Loucy (cell line): Measurements from ENCODE around the gene MARVELD1.

Source experiments
- H2AFZ ChIP-seq: fragments of 200-600 bp; sonication (generic); 2 replicates; pipeline ENCODE4 v1.6.0; 2016; ENCODE audit warnings: antibody characterized with exemption, mild to moderate bottlenecking, low read length, moderate library complexity
- H3F3A ChIP-seq: fragments of 200-600 bp; 2 replicates; pipeline ENCODE4 v1.6.0; 2016; ENCODE audit warnings: antibody characterized with exemption, low read depth, mild to moderate bottlenecking
- H3K27me3 ChIP-seq: fragments of 200-600 bp; sonication (generic); 2 replicates; pipeline ENCODE4 v1.6.1; 2014; ENCODE audit warnings: low read length, mild to moderate bottlenecking; ENCODE audit not compliant: insufficient read depth, poor library complexity, severe bottlenecking
- H3K36me3 ChIP-seq: fragments of 200-600 bp; sonication (generic); 2 replicates; pipeline ENCODE4 v1.6.1; 2016; ENCODE audit warnings: low read length; ENCODE audit not compliant: insufficient read depth
- H3K4me1 ChIP-seq: fragments of 200-600 bp; sonication (generic); 2 replicates; pipeline ENCODE4 v1.5.1; 2014; ENCODE audit warnings: low read length, mild to moderate bottlenecking; ENCODE audit not compliant: insufficient read depth, poor library complexity, severe bottlenecking
- H3K4me2 ChIP-seq: fragments of 200-600 bp; sonication (generic); 2 replicates; pipeline ENCODE4 v1.6.0; 2014; ENCODE audit warnings: antibody characterized with exemption, low read length, low read depth, mild to moderate bottlenecking; ENCODE audit not compliant: poor library complexity, severe bottlenecking
- H3K4me3 ChIP-seq: fragments of 200-600 bp; sonication (generic); 2 replicates; pipeline ENCODE4 v1.5.1; 2014; ENCODE audit warnings: low read length, mild to moderate bottlenecking, mixed read lengths; ENCODE audit not compliant: poor library complexity, severe bottlenecking
- H3K79me2 ChIP-seq: fragments of 200-600 bp; sonication (generic); 2 replicates; pipeline ENCODE4 v1.6.1; 2014; ENCODE audit warnings: low read length; ENCODE audit not compliant: insufficient read depth
- H3K9ac ChIP-seq: fragments of 200-600 bp; sonication (generic); 2 replicates; pipeline ENCODE4 v1.6.0; 2014; ENCODE audit warnings: mild to moderate bottlenecking, low read depth, low read length, moderate library complexity; ENCODE audit not compliant: poor library complexity, severe bottlenecking
- H3K9me2 ChIP-seq: fragments of 200-600 bp; sonication (generic); replicated peaks from 2 replicates; pipeline ENCODE4 v1.6.1; 2016; ENCODE audit warnings: low read depth, low read length, mixed read lengths
- H3K9me3 ChIP-seq: fragments of 200-600 bp; sonication (generic); 2 replicates; pipeline ENCODE4 v1.6.1; 2014; ENCODE audit warnings: mild to moderate bottlenecking, antibody characterized with exemption, low read length, low read depth; ENCODE audit not compliant: insufficient read depth
- H4K20me1 ChIP-seq: fragments of 200-600 bp; sonication (generic); 2 replicates; pipeline ENCODE4 v1.6.0; 2014; ENCODE audit warnings: antibody characterized with exemption, low read length, mild to moderate bottlenecking; ENCODE audit not compliant: insufficient read depth, poor library complexity, severe bottlenecking
- EZH2phosphoT487 ChIP-seq: fragments of 200-600 bp; IDR thresholded peaks from 2 replicates; pipeline ENCODE4 v1.6.1; 2018; ENCODE audit warnings: antibody characterized with exemption, mild to moderate bottlenecking, moderate library complexity, borderline replicate concordance
- TF ChIP-seq, protein P1 (sequence below): fragments of 200-600 bp; sonication (generic); conservative IDR thresholded peaks from 2 replicates; pipeline ENCODE4 v1.5.1; 2014; ENCODE audit warnings: mild to moderate bottlenecking, antibody characterized with exemption, low read length

Gene MARVELD1

DNA sequence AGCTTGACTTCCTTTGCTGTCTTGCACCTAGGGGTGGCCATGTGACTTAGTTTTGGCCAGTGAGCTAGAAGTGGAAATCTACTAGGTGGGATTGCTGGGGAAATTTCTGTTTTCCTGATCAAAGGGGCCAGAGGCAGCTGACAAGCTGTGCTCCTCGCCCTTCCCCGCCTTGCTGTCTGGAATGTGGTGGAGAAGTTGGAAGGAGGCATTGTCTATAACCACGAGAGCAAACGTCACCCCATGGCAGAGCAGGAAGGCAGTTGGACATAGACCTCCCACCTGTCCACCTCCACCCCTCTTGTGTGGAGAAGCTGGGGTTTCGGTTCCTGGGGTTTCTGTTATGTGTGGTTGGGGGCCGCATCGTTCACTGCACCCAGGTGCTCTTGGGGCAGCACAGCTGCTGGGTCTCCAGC, 51.0 kb downstream of the MARVELD1 start:
- H3K9me3 ChIP-seq: no peaks in the 10 kb centered on the region
- H3K79me2 ChIP-seq: no peaks in the 10 kb centered on the region
- no peaks in the 10 kb centered on the region for H3K9me2 ChIP-seq
- H3F3A ChIP-seq: no peaks in the 10 kb centered on the region
- TF ChIP-seq, protein P1, sequence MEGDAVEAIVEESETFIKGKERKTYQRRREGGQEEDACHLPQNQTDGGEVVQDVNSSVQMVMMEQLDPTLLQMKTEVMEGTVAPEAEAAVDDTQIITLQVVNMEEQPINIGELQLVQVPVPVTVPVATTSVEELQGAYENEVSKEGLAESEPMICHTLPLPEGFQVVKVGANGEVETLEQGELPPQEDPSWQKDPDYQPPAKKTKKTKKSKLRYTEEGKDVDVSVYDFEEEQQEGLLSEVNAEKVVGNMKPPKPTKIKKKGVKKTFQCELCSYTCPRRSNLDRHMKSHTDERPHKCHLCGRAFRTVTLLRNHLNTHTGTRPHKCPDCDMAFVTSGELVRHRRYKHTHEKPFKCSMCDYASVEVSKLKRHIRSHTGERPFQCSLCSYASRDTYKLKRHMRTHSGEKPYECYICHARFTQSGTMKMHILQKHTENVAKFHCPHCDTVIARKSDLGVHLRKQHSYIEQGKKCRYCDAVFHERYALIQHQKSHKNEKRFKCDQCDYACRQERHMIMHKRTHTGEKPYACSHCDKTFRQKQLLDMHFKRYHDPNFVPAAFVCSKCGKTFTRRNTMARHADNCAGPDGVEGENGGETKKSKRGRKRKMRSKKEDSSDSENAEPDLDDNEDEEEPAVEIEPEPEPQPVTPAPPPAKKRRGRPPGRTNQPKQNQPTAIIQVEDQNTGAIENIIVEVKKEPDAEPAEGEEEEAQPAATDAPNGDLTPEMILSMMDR: no peak
- no peak for TF ChIP-seq EZH2phosphoT487
- peaks cover 18% of the 10 kb centered on the region for H3K4me1 ChIP-seq
- H2AFZ ChIP-seq: no peak overlapping the region
- no peak overlapping the region for H3K4me2 ChIP-seq
- peaks cover 28% of the 10 kb centered on the region; the same call in 1 of the 2 replicates for H3K36me3 ChIP-seq
- H4K20me1 ChIP-seq: no peaks in the 10 kb centered on the region
- no peak overlapping the region for H3K9ac ChIP-seq
- H3K4me3 ChIP-seq: no peak overlapping the region
- no peaks in the 10 kb centered on the region for H3K27me3 ChIP-seq

DNA sequence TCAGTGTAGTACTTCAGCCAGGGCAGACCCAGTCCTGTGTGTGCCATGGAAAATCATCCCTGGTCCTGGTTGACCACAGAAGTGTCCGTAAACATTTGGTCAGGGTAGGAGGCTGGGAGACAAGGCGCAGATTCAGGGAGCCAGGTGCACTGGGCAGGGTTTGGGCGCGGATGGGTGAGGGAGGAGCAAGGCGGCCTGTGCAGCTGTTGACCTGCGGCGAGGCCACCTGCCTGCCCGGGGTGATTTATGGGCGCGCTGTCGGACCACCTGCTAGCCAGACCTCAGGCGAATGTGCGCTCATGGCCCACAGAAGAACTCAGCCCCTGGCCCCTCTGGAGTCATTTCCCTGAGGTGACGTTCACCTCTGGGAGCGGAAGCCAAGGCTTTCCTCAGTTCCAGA, 51.7 kb downstream of the MARVELD1 start:
- H3K27me3 ChIP-seq: no peaks in the 10 kb centered on the region
- H3K36me3 ChIP-seq: peaks cover 21% of the 10 kb centered on the region; the same call in 1 of the 2 replicates
- H3K9me2 ChIP-seq: no peaks in the 10 kb centered on the region
- no peak overlapping the region for H3K4me2 ChIP-seq
- no peak overlapping the region for H2AFZ ChIP-seq
- no peaks in the 10 kb centered on the region for H3K9me3 ChIP-seq
- no peak overlapping the region for H3K9ac ChIP-seq
- no peaks in the 10 kb centered on the region for H3K79me2 ChIP-seq
- no peak overlapping the region for H3K4me3 ChIP-seq
- no peak for TF ChIP-seq EZH2phosphoT487
- TF ChIP-seq, protein P1: no peak
- no peaks in the 10 kb centered on the region for H3F3A ChIP-seq
- H4K20me1 ChIP-seq: no peaks in the 10 kb centered on the region
- peaks cover 22% of the 10 kb centered on the region for H3K4me1 ChIP-seq

DNA sequence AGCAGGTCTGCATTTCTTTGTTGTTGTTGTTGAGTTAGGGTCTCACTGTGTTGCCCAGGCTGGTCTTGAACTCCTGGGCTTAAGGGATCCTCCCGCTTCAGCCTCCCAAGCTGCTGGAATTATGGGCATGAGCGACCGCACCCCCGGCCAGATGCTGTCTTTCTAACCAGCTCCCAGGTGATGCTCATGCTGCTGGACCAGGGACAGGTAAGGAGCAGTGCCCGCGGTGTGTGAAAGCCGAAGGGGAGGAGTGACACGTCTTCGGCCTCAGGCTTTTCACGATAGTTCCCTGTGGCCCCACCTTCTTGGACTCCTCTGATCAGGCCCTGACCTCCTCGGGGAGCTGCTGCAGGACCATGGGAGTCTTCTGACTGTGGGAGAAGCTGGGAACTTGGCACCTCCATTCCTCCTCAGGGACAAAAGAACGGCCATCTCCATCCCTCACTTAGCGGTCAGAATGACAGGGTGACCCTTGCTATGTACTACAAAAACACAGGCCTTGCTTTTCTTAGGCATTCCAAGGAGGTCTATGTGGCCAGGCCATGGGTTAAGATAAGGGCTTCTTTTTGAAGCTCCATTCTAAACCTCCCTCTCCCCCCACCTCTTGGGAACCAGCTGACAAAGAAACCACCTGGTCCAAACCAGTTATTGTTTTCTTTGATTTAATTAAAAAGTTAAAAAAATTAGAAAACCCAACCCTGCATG, 52.7 kb downstream of the MARVELD1 start:
- Histone ChIP-seq H3K4me3 (no peak overlapping the region), H3K9ac (no peak overlapping the region), H3K9me2 (no peaks in the 10 kb centered on the region), H3K9me3 (no peaks in the 10 kb centered on the region), H3K79me2 (no peaks in the 10 kb centered on the region), H3K36me3 (peaks cover 12% of the 10 kb centered on the region; the same call in 1 of the 2 replicates), H4K20me1 (no peaks in the 10 kb centered on the region), H2AFZ (no peak overlapping the region), H3K4me2 (no peak overlapping the region), H3F3A (no peaks in the 10 kb centered on the region), H3K4me1 (peaks cover 22% of the 10 kb centered on the region), H3K27me3 (no peaks in the 10 kb centered on the region)
- TF ChIP-seq, protein P1: no peak
- no peak for TF ChIP-seq EZH2phosphoT487
